Spleen (tissue), 11 donors: ENCODE results near the gene GPATCH4. TPM values are rescaled to one million over a fixed set of nuclear protein-coding genes. Genes with fewer than 3 reads are reported as not detected.

Source experiments
- DNase-seq: peaks from one replicate; pipeline ENCODE4 v3.0.0-alpha.2; 2020
- H3K27ac ChIP-seq, 8 donors: fragments of 200-600 bp; sonication (generic) in 7 of 8; 1 replicate in 4 of 8; 2 replicates in 4 of 8; pipeline versions ENCODE4 v1.5.0 to v1.8.0; 2016 to 2021; ENCODE audit warnings: inconsistent platforms in 4 of 8, mild to moderate bottlenecking in 4 of 8, moderate library complexity in 1 of 8
- H3K27me3 ChIP-seq, 7 donors: fragments of 200-600 bp; sonication (generic) in 6 of 7; replicated peaks in 1 of 7; 1 replicate in 4 of 7; 2 replicates in 3 of 7; pipeline versions ENCODE4 v1.5.0 to v1.8.0; 2016 to 2021; ENCODE audit warnings: inconsistent platforms in 3 of 7, mild to moderate bottlenecking in 1 of 7
- H3K36me3 ChIP-seq, 6 donors: fragments of 200-600 bp; sonication (generic) in 5 of 6; 1 replicate in 4 of 6; 2 replicates in 2 of 6; pipeline versions ENCODE4 v1.5.0 to v1.8.0; 2016 to 2021; ENCODE audit warnings: inconsistent platforms in 2 of 6
- H3K4me1 ChIP-seq, 6 donors: fragments of 200-600 bp; sonication (generic) in 5 of 6; 1 replicate in 3 of 6; 2 replicates in 3 of 6; pipeline versions ENCODE4 v1.5.0 to v1.8.0; 2016 to 2021; ENCODE audit warnings: inconsistent platforms in 3 of 6
- H3K4me3 ChIP-seq, 8 donors: fragments of 200-600 bp; sonication (generic) in 7 of 8; 1 replicate in 4 of 8; 2 replicates in 4 of 8; pipeline versions ENCODE4 v1.5.0 to v1.8.0; 2016 to 2021; ENCODE audit warnings: inconsistent platforms in 4 of 8, mild to moderate bottlenecking in 4 of 8, moderate library complexity in 2 of 8
- H3K9me3 ChIP-seq, 8 donors: fragments of 200-600 bp; sonication (generic) in 7 of 8; 1 replicate in 4 of 8; 2 replicates in 4 of 8; pipeline versions ENCODE4 v1.5.0 to v1.8.0; 2016 to 2021; ENCODE audit warnings: inconsistent platforms in 4 of 8
- POLR2A ChIP-seq, 3 donors: fragments of 450-650 bp; IDR thresholded peaks; one replicate each; pipeline ENCODE4 v1.5.1; 2017; ENCODE audit warnings: antibody characterized with exemption in 3 of 3, mild to moderate bottlenecking in 1 of 3
- POLR2AphosphoS5 ChIP-seq, 3 donors: sonication (generic); formaldehyde crosslinking; IDR thresholded peaks; one replicate each; pipeline ENCODE4 v1.5.1; 2017; ENCODE audit warnings: antibody characterized with exemption in 3 of 3
- WGBS, 5 donors: extraction: QIAGEN DNeasy Blood & Tissue Kit in 3 of 5; methylation state at CpG; one replicate each; pipeline versions ENCODE4 v1.1.5 to v1.1.7; 2013 to 2018; 5-methylcytosine and 5-hydroxymethylcytosine counted together
- intact Hi-C: fragments of 100-400 bp; cut with DNase I; formaldehyde crosslinking; loops from one replicate; pipeline ENCODE4 v1.15.0; 2023; ENCODE audit warnings: low total_unique reads
- polyA plus RNA-seq, 3 donors: library from polyadenylated mRNA; stranded (reverse); fragments of 200-250 nt; gene quantifications; one replicate each; pipeline ENCODE4 v1.2.1, GENCODE V29; 2013
- total RNA-seq, 7 donors: library from RNA; depleted of rRNA in 3 of 7; stranded (reverse); fragments of >200 nt in 3 of 7; fragmentation: NEBNext Ultra II Directional in 4 of 7; extraction: Animal tissue kit (Norgen Biotek cat#: 25700) in 4 of 7; gene quantifications; one replicate each; pipeline versions ENCODE4 v1.1.0 to v1.2.1, GENCODE V29; 2016 to 2021
- TF ChIP-seq, protein P1 (sequence below), 11 experiments: fragments of 200-600 bp in 7 of 11; fragments of 450-650 bp in 4 of 11; sonication (generic) in 4 of 11; IDR thresholded peaks in 8 of 11; conservative IDR thresholded peaks in 3 of 11; 1 replicate in 7 of 11; 2 replicates in 4 of 11; pipeline versions ENCODE4 v1.4.0 to v1.8.0; 2016 to 2021; ENCODE audit warnings: antibody characterized with exemption in 11 of 11, inconsistent platforms in 4 of 11, mild to moderate bottlenecking in 1 of 11
- donor health status: healthy with polysubstance abuse.
- donor health status: DM: no; HTN: no; CAD: no; lungs with moderate emphysema.
- donor health status: DM: no; HTN: no; CAD: no.
- donor health status: Bipolar disorder and iron deficiency.
- donor health status: healthy.
- donor health status: DM: no; HTN: no; CAD: no.
- donor health status: DM: yes; HTN: yes; CAD: no.

Gene GPATCH4
- total and polyA plus RNA-seq, 10 donors: 12.3 to 49.6 (median 25.5) TPM

DNA sequence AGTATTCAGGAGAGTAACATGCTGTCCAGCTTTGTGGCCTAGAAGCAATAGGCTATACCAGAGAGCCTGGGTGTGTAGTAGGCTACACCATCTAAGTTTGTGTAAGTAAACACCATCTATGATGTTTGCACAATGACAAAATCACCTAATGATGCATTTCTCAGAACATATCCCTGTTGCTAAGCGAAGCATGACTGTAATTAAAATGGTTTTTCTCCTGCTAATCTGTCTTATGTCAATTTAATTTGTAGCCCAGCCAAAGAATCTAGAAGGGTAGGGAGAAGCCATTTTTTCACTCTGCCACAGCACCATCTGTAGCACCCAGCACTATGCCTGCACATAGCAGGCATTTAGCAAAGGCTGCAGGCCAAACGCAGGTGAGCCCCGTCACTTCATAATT, 23.7 kb downstream of the GPATCH4 start:
- intact Hi-C loops: no loop called here
- no peak for TF ChIP-seq POLR2A (IDR thresholded peaks at IDR 0.05)
- TF ChIP-seq, protein P1, sequence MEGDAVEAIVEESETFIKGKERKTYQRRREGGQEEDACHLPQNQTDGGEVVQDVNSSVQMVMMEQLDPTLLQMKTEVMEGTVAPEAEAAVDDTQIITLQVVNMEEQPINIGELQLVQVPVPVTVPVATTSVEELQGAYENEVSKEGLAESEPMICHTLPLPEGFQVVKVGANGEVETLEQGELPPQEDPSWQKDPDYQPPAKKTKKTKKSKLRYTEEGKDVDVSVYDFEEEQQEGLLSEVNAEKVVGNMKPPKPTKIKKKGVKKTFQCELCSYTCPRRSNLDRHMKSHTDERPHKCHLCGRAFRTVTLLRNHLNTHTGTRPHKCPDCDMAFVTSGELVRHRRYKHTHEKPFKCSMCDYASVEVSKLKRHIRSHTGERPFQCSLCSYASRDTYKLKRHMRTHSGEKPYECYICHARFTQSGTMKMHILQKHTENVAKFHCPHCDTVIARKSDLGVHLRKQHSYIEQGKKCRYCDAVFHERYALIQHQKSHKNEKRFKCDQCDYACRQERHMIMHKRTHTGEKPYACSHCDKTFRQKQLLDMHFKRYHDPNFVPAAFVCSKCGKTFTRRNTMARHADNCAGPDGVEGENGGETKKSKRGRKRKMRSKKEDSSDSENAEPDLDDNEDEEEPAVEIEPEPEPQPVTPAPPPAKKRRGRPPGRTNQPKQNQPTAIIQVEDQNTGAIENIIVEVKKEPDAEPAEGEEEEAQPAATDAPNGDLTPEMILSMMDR (IDR thresholded peaks at IDR 0.05 in 8 of 11, conservative IDR thresholded peaks at IDR 0.05 in 3 of 11): no peak
- no peak for TF ChIP-seq POLR2AphosphoS5 (IDR thresholded peaks at IDR 0.05)
- H3K27ac ChIP-seq: no peak overlapping the region
- H3K4me1 ChIP-seq: peaks cover 0 to 19% (median 12%) of the 10 kb centered on the region in 6 donors
- H3K27me3 ChIP-seq: peaks cover 0 to 7% (median 0%) of the 10 kb centered on the region in 7 donors
- WGBS, 5 donors: 92 to 98% (median 94%) methylated on average over 3 of the region's 3 CpGs
- no peaks in the 10 kb centered on the region for H3K36me3 ChIP-seq
- DNase-seq: no peak
- H3K9me3 ChIP-seq: no peaks in the 10 kb centered on the region
- no peak overlapping the region for H3K4me3 ChIP-seq

DNA sequence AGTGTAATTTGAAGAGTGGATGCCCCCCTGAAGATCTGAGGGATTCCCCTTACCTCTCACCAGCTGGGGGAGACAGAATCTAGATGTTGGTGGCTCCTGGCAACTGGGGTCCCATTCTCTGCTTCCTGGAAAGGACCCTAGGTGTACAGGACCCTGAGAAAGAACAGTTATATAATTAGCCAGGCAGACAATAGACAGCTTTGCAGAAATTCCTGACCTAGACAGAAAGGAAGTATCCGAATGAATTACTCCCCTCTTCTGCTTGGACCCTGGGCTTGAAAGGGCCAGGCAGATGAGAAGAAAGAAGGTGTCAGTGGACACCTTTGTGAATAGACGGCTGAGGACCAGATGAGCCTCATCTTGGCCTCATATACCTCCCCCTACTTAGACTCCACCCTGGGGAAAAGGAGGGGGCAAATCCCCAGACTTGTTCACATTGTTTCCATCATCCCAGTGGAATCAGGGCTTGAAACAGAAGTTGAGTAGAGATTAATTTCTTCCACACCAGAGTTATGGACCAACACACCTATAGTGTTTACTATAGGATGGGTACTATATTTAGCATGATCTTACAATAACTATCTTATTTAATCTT, 27.1 kb downstream of the GPATCH4 start:
- TF ChIP-seq, protein P1 (IDR thresholded peaks at IDR 0.05 in 8 of 11, conservative IDR thresholded peaks at IDR 0.05 in 3 of 11): no peak
- no peak for TF ChIP-seq POLR2AphosphoS5 (IDR thresholded peaks at IDR 0.05)
- no peak for TF ChIP-seq POLR2A (IDR thresholded peaks at IDR 0.05)
- WGBS, 5 donors: 63 to 74% (median 72%) methylated on average over 2 of the region's 2 CpGs
- H3K9me3 ChIP-seq: no peaks in the 10 kb centered on the region
- peaks cover 6 to 20% (median 14%) of the 10 kb centered on the region in 6 donors for H3K4me1 ChIP-seq
- DNase-seq: no peak
- H3K27me3 ChIP-seq: peaks cover 0 to 34% (median 4%) of the 10 kb centered on the region in 7 donors
- intact Hi-C loops: no loop called here
- H3K4me3 ChIP-seq: no peak overlapping the region
- H3K36me3 ChIP-seq: no peaks in the 10 kb centered on the region
- no peak overlapping the region for H3K27ac ChIP-seq

DNA sequence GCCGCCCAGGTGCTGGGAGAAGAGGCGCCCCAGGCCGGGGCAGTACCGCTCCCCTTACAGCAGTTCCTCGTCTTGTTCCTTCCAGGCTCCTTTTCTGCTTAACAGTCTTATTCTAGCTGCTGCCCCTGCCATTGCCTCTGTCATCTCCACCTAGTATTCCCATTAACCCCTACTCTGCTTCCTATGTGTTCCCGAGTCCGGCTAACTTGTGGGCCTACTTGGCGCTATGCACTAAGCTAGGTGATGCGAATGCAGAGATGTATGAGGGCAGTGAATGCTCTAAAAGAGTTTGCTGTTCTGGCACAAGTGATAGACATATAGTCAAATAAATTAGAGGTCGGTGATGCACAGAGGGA, 28.6 kb downstream of the GPATCH4 start:
- Histone ChIP-seq H3K27me3 (peaks cover 0 to 34% (median 4%) of the 10 kb centered on the region in 7 donors), H3K27ac (no peak overlapping the region), H3K4me3 (peak overlapping the region in 5 of 8 donors; percentile 35 to 67 (median 38)), H3K4me1 (peaks cover 6 to 20% (median 14%) of the 10 kb centered on the region in 6 donors), H3K36me3 (no peaks in the 10 kb centered on the region), H3K9me3 (no peaks in the 10 kb centered on the region)
- TF ChIP-seq POLR2A (IDR thresholded peaks at IDR 0.05): no peak
- no peak for TF ChIP-seq POLR2AphosphoS5 (IDR thresholded peaks at IDR 0.05)
- TF ChIP-seq, protein P1 (IDR thresholded peaks at IDR 0.05 in 8 of 11, conservative IDR thresholded peaks at IDR 0.05 in 3 of 11): no peak
- intact Hi-C loops: no loop called here
- DNase-seq: no peak
- 36 to 43% (median 39%) methylated on average over 10 of the region's 10 CpGs for WGBS, 5 donors

DNA sequence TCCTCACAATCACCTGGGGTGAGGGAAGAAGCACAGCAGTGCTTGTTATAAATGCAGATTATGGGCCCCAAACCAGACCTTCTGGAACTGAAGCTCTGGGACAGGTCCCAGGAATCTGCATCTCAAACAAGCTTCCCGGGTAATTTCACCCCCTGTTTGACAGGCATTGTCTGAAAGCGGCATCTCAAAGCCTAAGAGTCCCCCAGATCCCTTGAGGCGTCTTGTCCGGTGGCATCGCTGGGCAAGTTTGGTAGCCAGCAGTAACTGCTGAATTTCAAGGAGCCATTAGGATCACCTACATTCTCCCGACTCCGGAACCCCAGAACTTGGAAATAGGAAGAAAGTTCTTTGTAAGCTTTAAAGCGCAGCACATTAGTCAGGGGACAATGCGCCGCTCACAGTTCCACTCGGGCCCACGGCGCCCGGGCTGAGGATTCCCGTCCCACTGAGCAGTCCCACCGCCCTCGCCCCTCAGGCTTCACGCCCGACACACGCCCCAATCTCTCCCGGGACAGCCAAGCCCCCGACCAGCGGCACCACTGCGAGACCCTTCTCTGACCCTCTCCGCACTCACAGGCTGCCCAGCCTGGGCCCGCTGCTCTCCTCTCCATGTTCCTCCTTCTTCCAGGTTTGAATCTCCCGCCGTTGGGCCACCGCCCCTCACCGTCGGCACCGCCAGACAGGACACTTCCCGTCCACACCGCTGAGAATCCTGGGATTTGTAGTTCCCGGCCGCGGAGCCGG, 29.2 kb downstream of the GPATCH4 start, which contains the start of gene IQGAP3:
IQGAP3 (minus strand) TSS at position 647 of the 744 bp plus-strand sequence; CDS start at position 611, 36 bp downstream.
- Histone ChIP-seq H3K27me3 (peaks cover 0 to 34% (median 4%) of the 10 kb centered on the region in 7 donors), H3K9me3 (no peaks in the 10 kb centered on the region), H3K4me1 (peaks cover 6 to 20% (median 14%) of the 10 kb centered on the region in 6 donors), H3K4me3 (peak within 1 kb of the TSS in 7 of 8 donors; percentile 22 to 67 (median 37)), H3K27ac (no peak within 1 kb of the TSS), H3K36me3 (peaks cover 0 to 3% (median 0%) of the 10 kb centered on the region in 6 donors)
- TF ChIP-seq, protein P1 (IDR thresholded peaks at IDR 0.05 in 8 of 11, conservative IDR thresholded peaks at IDR 0.05 in 3 of 11): no peak
- TF ChIP-seq POLR2AphosphoS5 (IDR thresholded peaks at IDR 0.05): peak; percentile 57 to 74 (median 71)
- intact Hi-C loops: no loop called here
- WGBS, 5 donors: 1 to 3% (median 2%) methylated on average over 30 to 38 of the region's 38 CpGs
- DNase-seq: peak; percentile 91
